Measurements from ENCODE around the gene FAM131B. TPM values are rescaled to one million over a fixed set of nuclear protein-coding genes. Genes with fewer than 3 reads are reported as not detected.

FAM131B gene
- total and polyA plus RNA-seq, 2 of the 13 experiments (the other 11 are each of a cell fraction or from before 2014, with no cell fraction given): 0.07 TPM; not detected in 1

DNA sequence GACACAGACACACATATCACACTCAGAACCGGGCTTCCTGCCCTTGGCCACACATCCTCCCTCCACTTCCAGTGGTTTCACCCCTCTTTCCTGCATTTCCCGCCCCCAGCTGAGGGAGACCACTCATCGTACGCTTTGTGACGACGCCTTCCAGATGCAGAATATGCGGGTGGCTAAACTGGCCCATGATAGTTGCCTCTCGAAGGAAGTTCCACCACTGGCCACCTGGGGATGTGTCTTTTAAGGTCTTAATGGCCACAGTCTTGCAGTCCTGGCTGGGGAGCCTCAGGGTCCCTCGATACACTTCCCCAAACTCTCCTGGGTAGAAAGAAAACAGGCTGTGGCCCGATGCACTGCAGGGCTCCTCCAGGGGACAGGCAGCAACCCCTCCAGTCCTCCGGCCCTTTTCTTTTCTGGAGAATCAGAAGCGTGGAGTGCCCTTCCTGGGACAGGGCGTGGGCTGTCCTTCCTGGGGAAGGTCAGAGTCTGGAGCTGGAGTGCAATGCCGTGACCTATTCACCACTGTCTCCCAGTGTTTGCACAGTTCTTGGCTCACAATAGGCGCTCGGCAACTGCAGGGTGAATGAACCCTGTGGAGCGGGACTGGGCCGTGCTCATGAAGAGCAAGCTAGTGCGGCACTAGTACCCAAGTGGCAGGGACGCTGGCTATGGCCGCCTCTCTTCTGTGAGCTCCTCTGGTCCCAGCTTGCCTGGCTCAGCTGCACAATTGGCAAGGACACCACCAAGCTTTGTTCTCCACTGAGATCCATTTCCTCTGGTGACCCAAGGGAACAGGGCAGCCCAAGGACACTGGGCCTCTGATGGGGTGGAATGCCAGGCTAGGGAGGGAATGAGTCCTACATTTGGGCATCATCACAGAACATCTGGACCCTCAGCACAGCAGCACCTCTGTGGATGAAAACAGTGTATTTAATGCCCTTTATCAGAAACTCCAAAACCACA, 33.0 kb upstream of the FAM131B start (continued):
- TF ChIP-seq BCL6 (CRISPR knock-in tag; IDR thresholded peaks at IDR 0.05): peak; percentile 93
- no peak for TF ChIP-seq ZNF138 (CRISPR knock-in tag; IDR thresholded peaks at IDR 0.05; ENCODE audit: low read depth)
- peak; percentile 73; the same call in 1 of the 2 replicates for TF ChIP-seq ETV5 (CRISPR knock-in tag; IDR thresholded peaks at IDR 0.05; ENCODE audit: borderline replicate concordance)
- TF ChIP-seq LCORL (IDR thresholded peaks at IDR 0.05): no peak
- TF ChIP-seq LCORL (CRISPR knock-in tag; IDR thresholded peaks at IDR 0.05): peak; percentile 96
- TF ChIP-seq ZNF34 (CRISPR knock-in tag; IDR thresholded peaks at IDR 0.05; ENCODE audit: borderline replicate concordance): no peak
- peak; percentile 25; the same call in 1 of the 2 replicates for TF ChIP-seq STAG1 (CRISPR knock-in tag; IDR thresholded peaks at IDR 0.05)
- no peak for TF ChIP-seq ZNF12 (CRISPR knock-in tag; IDR thresholded peaks at IDR 0.05)
- TF ChIP-seq, protein P1, sequence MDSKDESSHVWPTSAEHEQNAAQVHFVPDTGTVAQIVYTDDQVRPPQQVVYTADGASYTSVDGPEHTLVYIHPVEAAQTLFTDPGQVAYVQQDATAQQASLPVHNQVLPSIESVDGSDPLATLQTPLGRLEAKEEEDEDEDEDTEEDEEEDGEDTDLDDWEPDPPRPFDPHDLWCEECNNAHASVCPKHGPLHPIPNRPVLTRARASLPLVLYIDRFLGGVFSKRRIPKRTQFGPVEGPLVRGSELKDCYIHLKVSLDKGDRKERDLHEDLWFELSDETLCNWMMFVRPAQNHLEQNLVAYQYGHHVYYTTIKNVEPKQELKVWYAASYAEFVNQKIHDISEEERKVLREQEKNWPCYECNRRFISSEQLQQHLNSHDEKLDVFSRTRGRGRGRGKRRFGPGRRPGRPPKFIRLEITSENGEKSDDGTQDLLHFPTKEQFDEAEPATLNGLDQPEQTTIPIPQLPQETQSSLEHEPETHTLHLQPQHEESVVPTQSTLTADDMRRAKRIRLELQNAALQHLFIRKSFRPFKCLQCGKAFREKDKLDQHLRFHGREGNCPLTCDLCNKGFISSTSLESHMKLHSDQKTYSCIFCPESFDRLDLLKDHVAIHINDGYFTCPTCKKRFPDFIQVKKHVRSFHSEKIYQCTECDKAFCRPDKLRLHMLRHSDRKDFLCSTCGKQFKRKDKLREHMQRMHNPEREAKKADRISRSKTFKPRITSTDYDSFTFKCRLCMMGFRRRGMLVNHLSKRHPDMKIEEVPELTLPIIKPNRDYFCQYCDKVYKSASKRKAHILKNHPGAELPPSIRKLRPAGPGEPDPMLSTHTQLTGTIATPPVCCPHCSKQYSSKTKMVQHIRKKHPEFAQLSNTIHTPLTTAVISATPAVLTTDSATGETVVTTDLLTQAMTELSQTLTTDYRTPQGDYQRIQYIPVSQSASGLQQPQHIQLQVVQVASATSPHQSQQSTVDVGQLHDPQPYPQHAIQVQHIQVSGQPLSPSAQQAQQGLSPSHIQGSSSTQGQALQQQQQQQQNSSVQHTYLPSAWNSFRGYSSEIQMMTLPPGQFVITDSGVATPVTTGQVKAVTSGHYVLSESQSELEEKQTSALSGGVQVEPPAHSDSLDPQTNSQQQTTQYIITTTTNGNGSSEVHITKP (CRISPR knock-in tag; IDR thresholded peaks at IDR 0.05; ENCODE audit: low read depth): no peak
- no peak for TF ChIP-seq ZNF224 (CRISPR knock-in tag; IDR thresholded peaks at IDR 0.05)
- no peak for TF ChIP-seq DR1 (CRISPR knock-in tag; IDR thresholded peaks at IDR 0.05)
- TF ChIP-seq, protein P2, sequence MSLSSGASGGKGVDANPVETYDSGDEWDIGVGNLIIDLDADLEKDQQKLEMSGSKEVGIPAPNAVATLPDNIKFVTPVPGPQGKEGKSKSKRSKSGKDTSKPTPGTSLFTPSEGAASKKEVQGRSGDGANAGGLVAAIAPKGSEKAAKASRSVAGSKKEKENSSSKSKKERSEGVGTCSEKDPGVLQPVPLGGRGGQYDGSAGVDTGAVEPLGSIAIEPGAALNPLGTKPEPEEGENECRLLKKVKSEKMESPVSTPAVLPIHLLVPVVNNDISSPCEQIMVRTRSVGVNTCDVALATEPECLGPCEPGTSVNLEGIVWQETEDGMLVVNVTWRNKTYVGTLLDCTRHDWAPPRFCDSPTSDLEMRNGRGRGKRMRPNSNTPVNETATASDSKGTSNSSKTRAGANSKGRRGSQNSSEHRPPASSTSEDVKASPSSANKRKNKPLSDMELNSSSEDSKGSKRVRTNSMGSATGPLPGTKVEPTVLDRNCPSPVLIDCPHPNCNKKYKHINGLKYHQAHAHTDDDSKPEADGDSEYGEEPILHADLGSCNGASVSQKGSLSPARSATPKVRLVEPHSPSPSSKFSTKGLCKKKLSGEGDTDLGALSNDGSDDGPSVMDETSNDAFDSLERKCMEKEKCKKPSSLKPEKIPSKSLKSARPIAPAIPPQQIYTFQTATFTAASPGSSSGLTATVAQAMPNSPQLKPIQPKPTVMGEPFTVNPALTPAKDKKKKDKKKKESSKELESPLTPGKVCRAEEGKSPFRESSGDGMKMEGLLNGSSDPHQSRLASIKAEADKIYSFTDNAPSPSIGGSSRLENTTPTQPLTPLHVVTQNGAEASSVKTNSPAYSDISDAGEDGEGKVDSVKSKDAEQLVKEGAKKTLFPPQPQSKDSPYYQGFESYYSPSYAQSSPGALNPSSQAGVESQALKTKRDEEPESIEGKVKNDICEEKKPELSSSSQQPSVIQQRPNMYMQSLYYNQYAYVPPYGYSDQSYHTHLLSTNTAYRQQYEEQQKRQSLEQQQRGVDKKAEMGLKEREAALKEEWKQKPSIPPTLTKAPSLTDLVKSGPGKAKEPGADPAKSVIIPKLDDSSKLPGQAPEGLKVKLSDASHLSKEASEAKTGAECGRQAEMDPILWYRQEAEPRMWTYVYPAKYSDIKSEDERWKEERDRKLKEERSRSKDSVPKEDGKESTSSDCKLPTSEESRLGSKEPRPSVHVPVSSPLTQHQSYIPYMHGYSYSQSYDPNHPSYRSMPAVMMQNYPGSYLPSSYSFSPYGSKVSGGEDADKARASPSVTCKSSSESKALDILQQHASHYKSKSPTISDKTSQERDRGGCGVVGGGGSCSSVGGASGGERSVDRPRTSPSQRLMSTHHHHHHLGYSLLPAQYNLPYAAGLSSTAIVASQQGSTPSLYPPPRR (CRISPR knock-in tag; IDR thresholded peaks at IDR 0.05; ENCODE audit: borderline replicate concordance): peak; percentile 74; the same call in 1 of the 2 replicates
- TF ChIP-seq POLR2A (IDR thresholded peaks at IDR 0.05; ENCODE audit: insufficient read depth in 1 of 2, low read depth in 2 of 2, low read length in 2 of 2): peak; percentile 18 to 48; a peak in 2 of 4 replicates
- peak; percentile 58; the same call in 1 of the 2 replicates for TF ChIP-seq ZNF451 (CRISPR knock-in tag; IDR thresholded peaks at IDR 0.05)
- peak; percentile 82; the same call in 1 of the 2 replicates for TF ChIP-seq ZNF556 (CRISPR knock-in tag; IDR thresholded peaks at IDR 0.05; ENCODE audit: borderline replicate concordance)
- no peak for TF ChIP-seq KLF11 (CRISPR knock-in tag; IDR thresholded peaks at IDR 0.05)

Data from HepG2 (cell line).